Gastrocnemius medialis (tissue), 4 donors: ENCODE results near the gene PDLIM7. TPM values are rescaled to one million over a fixed set of nuclear protein-coding genes. Genes with fewer than 3 reads are reported as not detected.
"Not testable (repeated sequence)": the region's sequence is repeated elsewhere in the genome, so short reads cannot be mapped to it uniquely, and the experiment has no call there.

Experiments used
- ATAC-seq, 2 donors: fragments of 150-250 bp; one replicate each; pipeline ENCODE4 v1.9.1; 2016
- DNase-seq, 2 donors: peaks; one replicate each; pipeline ENCODE4 v3.0.0-alpha.2; 2019
- H3K27ac ChIP-seq, 4 donors: fragments of 200-600 bp; sonication (generic); 1 replicate in 1 of 4; 2 replicates in 3 of 4; pipeline ENCODE4 v1.5.1; 2016 to 2018; ENCODE audit warnings: mild to moderate bottlenecking in 2 of 4, moderate library complexity in 1 of 4
- H3K27me3 ChIP-seq, 3 donors: fragments of 200-600 bp; sonication (generic) in 2 of 3; 1 replicate in 1 of 3; 2 replicates in 2 of 3; pipeline versions ENCODE4 v1.5.1 to v1.6.0; 2016 to 2019; ENCODE audit warnings: mild to moderate bottlenecking in 1 of 3, moderate library complexity in 1 of 3
- H3K36me3 ChIP-seq, 2 donors: fragments of 200-600 bp; sonication (generic) in 1 of 2; one replicate each; pipeline ENCODE4 v1.5.1; 2017 to 2018
- H3K4me1 ChIP-seq, 2 donors: fragments of 200-600 bp; sonication (generic) in 1 of 2; one replicate each; pipeline ENCODE4 v1.5.1; 2016 to 2017; ENCODE audit warnings: mild to moderate bottlenecking in 2 of 2
- H3K4me3 ChIP-seq, 4 donors: fragments of 200-600 bp; sonication (generic) in 3 of 4; 1 replicate in 1 of 4; 2 replicates in 3 of 4; pipeline ENCODE4 v1.5.1; 2016 to 2019; ENCODE audit warnings: mild to moderate bottlenecking in 2 of 4
- H3K9me3 ChIP-seq, 3 donors: fragments of 200-600 bp; sonication (generic) in 2 of 3; 1 replicate in 1 of 3; 2 replicates in 2 of 3; pipeline ENCODE4 v1.5.1; 2016 to 2019
- CTCF ChIP-seq, 5 experiments: fragments of 450-650 bp in 3 of 5; fragments of 200-600 bp in 2 of 5; sonication (generic) in 2 of 5; IDR thresholded peaks in 4 of 5; conservative IDR thresholded peaks in 1 of 5; 1 replicate in 4 of 5; 2 replicates in 1 of 5; pipeline ENCODE4 v1.5.1; 2016 to 2019; ENCODE audit warnings: antibody characterized with exemption in 5 of 5, mild to moderate bottlenecking in 3 of 5, moderate library complexity in 3 of 5
- POLR2A ChIP-seq, 2 donors: fragments of 450-650 bp; IDR thresholded peaks; one replicate each; pipeline ENCODE4 v1.6.1; 2017; ENCODE audit warnings: antibody characterized with exemption in 2 of 2, mild to moderate bottlenecking in 2 of 2, moderate library complexity in 2 of 2
- in situ Hi-C, 4 donors: fragments of 200-750 bp; cut with MboI; loops; one replicate each; pipeline versions ENCODE4 v1.15.0 to v1.8.0; 2017; ENCODE audit warnings: low sequenced_read_pairs in 4 of 4
- intact Hi-C: fragments of 100-400 bp; cut with DNase I; formaldehyde crosslinking; loops from one replicate; pipeline ENCODE4 v1.15.1; 2023; ENCODE audit warnings: low total_unique reads
- total RNA-seq, 4 donors: library from RNA; depleted of rRNA; stranded (reverse); fragments of >200 nt; gene quantifications; one replicate each; pipeline versions ENCODE4 v1.1.0 to v1.2.3, GENCODE V29; 2016

PDLIM7 gene
- total RNA-seq, 4 donors from 2014 or later, result 132 to 244 (median 220) TPM

- in situ Hi-C loops (no loop called here), intact Hi-C loops (no loop called here)
- peaks cover 0 to 54% of the 10 kb centered on the region in 2 donors for H3K36me3 ChIP-seq
- TF ChIP-seq POLR2A (IDR thresholded peaks at IDR 0.05) (no peak), CTCF (IDR thresholded peaks at IDR 0.05 in 4 of 5, conservative IDR thresholded peaks at IDR 0.05 in 1 of 5) (no peak)
- DNase-seq (no peak), ATAC-seq (no peak)
- H3K27ac ChIP-seq, result peak overlapping the region in 2 of 4 donors; percentile 18 to 80
- peaks cover 23 to 33% of the 10 kb centered on the region in 2 donors for H3K4me1 ChIP-seq
- H3K27me3 ChIP-seq, result no peaks in the 10 kb centered on the region
- no peaks in the 10 kb centered on the region for H3K9me3 ChIP-seq
- H3K4me3 ChIP-seq, result no peak overlapping the region
These were observed 10.3 kb downstream of the PDLIM7 start for GRCh38 chr5:177487144-177487543.

DNA sequence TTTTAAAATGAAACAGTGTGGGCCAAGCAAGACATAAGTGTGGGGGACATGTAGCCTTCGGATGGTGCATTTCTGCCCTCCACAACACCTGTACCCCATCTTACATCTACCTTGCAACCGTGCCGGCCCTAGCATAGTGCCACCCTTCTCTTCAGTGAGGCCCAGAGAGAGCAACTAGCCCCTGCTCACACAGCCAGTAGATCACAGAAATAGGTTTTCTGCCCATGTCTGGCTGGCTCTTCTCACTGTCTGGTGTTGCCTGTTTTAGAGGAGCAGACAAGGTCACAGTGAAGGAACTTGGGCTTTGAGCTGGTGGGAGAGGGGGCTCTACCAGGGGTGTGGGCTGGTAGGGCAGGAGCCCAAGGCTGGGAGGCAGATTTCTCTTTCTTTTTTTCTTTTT is 11.1 kb downstream of the PDLIM7 start:
- peak overlapping the region; percentile 1 to 83 (median 62) for H3K27ac ChIP-seq

DNA sequence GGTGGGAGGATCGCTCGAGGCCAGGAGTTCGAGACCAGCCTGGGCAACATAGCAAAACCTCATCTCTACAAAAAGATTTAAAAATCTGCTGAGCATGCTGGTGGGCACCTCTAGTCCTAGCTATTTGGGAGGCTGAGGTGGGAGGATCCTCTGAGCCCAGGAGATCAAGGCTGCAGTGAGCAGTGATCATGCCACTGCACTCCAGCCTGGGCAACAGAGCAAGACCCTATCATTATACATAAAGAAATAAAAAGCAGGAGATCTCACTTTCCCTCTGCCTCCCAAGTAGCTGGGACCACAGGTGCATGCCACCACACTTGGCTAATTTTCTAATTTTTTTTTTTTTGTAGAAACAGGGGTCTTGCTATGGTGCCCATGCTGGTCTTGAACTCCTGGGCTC is 11.7 kb downstream of the PDLIM7 start:
- peaks cover 23 to 38% of the 10 kb centered on the region in 2 donors for H3K4me1 ChIP-seq
- H3K27ac ChIP-seq, result peak overlapping the region; percentile 80 to 84 (median 82)
- H3K4me3 ChIP-seq, DNase-seq, ATAC-seq, in situ Hi-C loops, H3K27me3 ChIP-seq, H3K9me3 ChIP-seq, intact Hi-C loops: not testable (repeated sequence)
- H3K36me3 ChIP-seq, result peaks cover 0 to 45% of the 10 kb centered on the region in 2 donors

More for the DNA sequence above, 11.1 kb downstream of the PDLIM7 start:
- peaks cover 0 to 49% of the 10 kb centered on the region in 2 donors for H3K36me3 ChIP-seq
- intact Hi-C loops (no loop called here), in situ Hi-C loops (no loop called here)
- H3K4me1 ChIP-seq, result peaks cover 23 to 37% of the 10 kb centered on the region in 2 donors
- no peak overlapping the region for H3K4me3 ChIP-seq
- ATAC-seq, result no peak
- DNase-seq, result no peak
- TF ChIP-seq CTCF (IDR thresholded peaks at IDR 0.05 in 4 of 5, conservative IDR thresholded peaks at IDR 0.05 in 1 of 5), result no peak
- no peaks in the 10 kb centered on the region for H3K27me3 ChIP-seq
- no peaks in the 10 kb centered on the region for H3K9me3 ChIP-seq

DNA sequence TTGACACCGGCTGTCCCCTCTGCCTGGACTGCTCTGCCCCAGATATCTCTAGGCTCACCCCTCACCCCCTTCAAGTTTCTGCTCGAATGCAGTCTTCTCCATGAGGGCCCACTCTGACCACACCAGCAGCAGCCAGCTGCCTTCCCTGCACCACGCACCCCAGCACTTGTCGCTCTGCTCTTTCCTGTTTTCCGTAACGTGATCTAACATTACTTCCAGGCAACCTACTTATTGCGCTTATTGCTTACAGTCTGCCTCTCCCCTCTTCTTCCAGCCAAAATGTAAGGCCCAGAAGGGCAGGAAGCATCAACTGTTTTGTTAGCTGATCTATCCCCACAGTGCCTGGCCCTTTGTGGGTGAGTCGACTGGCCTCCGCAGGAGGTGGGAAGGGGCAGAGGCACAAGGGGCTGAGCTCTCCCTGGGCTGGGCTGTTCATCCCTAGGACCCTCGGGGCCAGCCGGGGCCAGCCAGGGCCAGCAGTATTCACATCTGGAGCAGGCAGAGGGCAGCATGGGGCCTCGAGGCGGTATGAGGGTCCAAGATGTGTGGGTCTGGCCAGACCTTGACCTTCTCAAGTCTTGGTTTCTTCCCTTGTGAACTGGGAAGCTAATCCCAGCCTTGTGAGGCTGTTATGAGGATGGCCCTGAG is 12.4 kb downstream of the PDLIM7 start:
- no peak overlapping the region for H3K4me3 ChIP-seq
- DNase-seq (no peak), ATAC-seq (peak; percentile 53 to 69)
- no peaks in the 10 kb centered on the region for H3K9me3 ChIP-seq
- H3K27me3 ChIP-seq, result no peaks in the 10 kb centered on the region
- peaks cover 0 to 37% of the 10 kb centered on the region in 2 donors for H3K36me3 ChIP-seq
- TF ChIP-seq POLR2A (IDR thresholded peaks at IDR 0.05) (no peak), CTCF (IDR thresholded peaks at IDR 0.05 in 4 of 5, conservative IDR thresholded peaks at IDR 0.05 in 1 of 5) (peak in 1 of 5 experiments; percentile 5)
- H3K27ac ChIP-seq, result peak overlapping the region; percentile 80 to 84 (median 82)
- H3K4me1 ChIP-seq, result peaks cover 29 to 45% of the 10 kb centered on the region in 2 donors
- intact Hi-C loops, result no loop called here
- in situ Hi-C loops, result no loop called here

GRCh38 chr5:177483994-177484901 is 13.2 kb downstream of the PDLIM7 start:
- ATAC-seq (peak; percentile 45 to 70), DNase-seq (peak in 1 of 2 donors; percentile 82)
- intact Hi-C loops (no loop called here), in situ Hi-C loops (no loop called here)
- Histone ChIP-seq H3K27me3 (no peaks in the 10 kb centered on the region), H3K4me1 (peaks cover 36 to 53% of the 10 kb centered on the region in 2 donors), H3K9me3 (no peaks in the 10 kb centered on the region), H3K36me3 (peaks cover 0 to 30% of the 10 kb centered on the region in 2 donors), H3K4me3 (no peak overlapping the region), H3K27ac (peak overlapping the region; percentile 80 to 84 (median 82))
- TF ChIP-seq CTCF (IDR thresholded peaks at IDR 0.05 in 4 of 5, conservative IDR thresholded peaks at IDR 0.05 in 1 of 5) (no peak), POLR2A (IDR thresholded peaks at IDR 0.05) (no peak)
